GM21360 (cell line): ENCODE results near the gene CNIH2.
"Not testable (repeated sequence)": the region's sequence is repeated elsewhere in the genome, so short reads cannot be mapped to it uniquely, and the experiment has no call there.

Source experiments
- ATAC-seq: cut with Tn5 transposase; IDR thresholded peaks from one replicate; pipeline ENCODE4 v1.9.1; 2021; ENCODE audit warnings: mild to moderate bottlenecking, moderate library complexity; ENCODE audit not compliant: unreplicated experiment

CNIH2 gene

GRCh38 chr11:66313321-66314185 lies 35.6 kb downstream of the CNIH2 start:
- ATAC-seq: no peak

GRCh38 chr11:66314186-66314501 lies 36.2 kb downstream of the CNIH2 start:
- no peak for ATAC-seq

- ATAC-seq: no peak
These were observed 36.9 kb downstream of the CNIH2 start for GRCh38 chr11:66314561-66315497.

GRCh38 chr11:66315498-66315885 lies 37.5 kb downstream of the CNIH2 start:
- no peak for ATAC-seq

- ATAC-seq: no peak
These were observed 38.2 kb downstream of the CNIH2 start for GRCh38 chr11:66315921-66316811.

GRCh38 chr11:66316849-66317251 lies 38.9 kb downstream of the CNIH2 start, which contains the start of gene CD248:
Gene CD248, minus strand, starts transcription at chr11:66317044. Its CDS starts 17 bp downstream, at chr11:66317027.
- no peak for ATAC-seq

GRCh38 chr11:66317322-66317722 lies 39.3 kb downstream of the CNIH2 start:
- ATAC-seq: no peak

GRCh38 chr11:66317723-66318599 lies 40.0 kb downstream of the CNIH2 start:
- ATAC-seq: no peak

- no peak for ATAC-seq
These were observed 40.6 kb downstream of the CNIH2 start for GRCh38 chr11:66318600-66318970.

- ATAC-seq: not testable (repeated sequence)
These were observed 42.3 kb downstream of the CNIH2 start for GRCh38 chr11:66320289-66320688.

- not testable (repeated sequence) for ATAC-seq
These were observed 42.8 kb downstream of the CNIH2 start for GRCh38 chr11:66320748-66321147.

GRCh38 chr11:66321606-66322005 lies 43.6 kb downstream of the CNIH2 start:
- ATAC-seq: no peak

GRCh38 chr11:66322732-66323427 lies 44.9 kb downstream of the CNIH2 start:
- no peak for ATAC-seq

GRCh38 chr11:66323684-66324083 lies 45.7 kb downstream of the CNIH2 start:
- no peak for ATAC-seq

GRCh38 chr11:66324664-66325063 lies 46.7 kb downstream of the CNIH2 start:
- ATAC-seq: no peak

GRCh38 chr11:66325263-66325671 lies 47.3 kb downstream of the CNIH2 start:
- no peak for ATAC-seq

- ATAC-seq: no peak
These were observed 48.5 kb downstream of the CNIH2 start for GRCh38 chr11:66326261-66327111.
